GM12875 (cell line): ENCODE results near the gene PRTG.
"Not testable (repeated sequence)": the region's sequence is repeated elsewhere in the genome, so short reads cannot be mapped to it uniquely, and the experiment has no call there.

Experiments used
- H3K4me3 ChIP-seq: one replicate; pipeline ENCODE4 v1.5.1; 2011; ENCODE audit warnings: low read depth, low read length, control low read depth
- CTCF ChIP-seq: IDR thresholded peaks from 2 replicates; pipeline ENCODE4 v1.5.1; 2011; ENCODE audit warnings: low read depth, mild to moderate bottlenecking, control low read depth, inconsistent platforms, low read length, moderate library complexity, borderline replicate concordance; ENCODE audit not compliant: insufficient read depth

The PRTG gene

GRCh38 chr15:55736756-55737155, 6.2 kb downstream of the PRTG start:
- no peak for TF ChIP-seq CTCF
- no peak overlapping the region for H3K4me3 ChIP-seq

GRCh38 chr15:55734641-55735040, 8.3 kb downstream of the PRTG start:
- no peak for TF ChIP-seq CTCF
- no peak overlapping the region for H3K4me3 ChIP-seq

GRCh38 chr15:55733461-55733860, 9.5 kb downstream of the PRTG start:
- H3K4me3 ChIP-seq, result not testable (repeated sequence)

- no peak overlapping the region for H3K4me3 ChIP-seq
- no peak for TF ChIP-seq CTCF
These were observed 21.3 kb downstream of the PRTG start for GRCh38 chr15:55721554-55722185.

GRCh38 chr15:55715355-55716076, 27.4 kb downstream of the PRTG start:
- no peak for TF ChIP-seq CTCF
- H3K4me3 ChIP-seq, result no peak overlapping the region

- no peak overlapping the region for H3K4me3 ChIP-seq
- no peak for TF ChIP-seq CTCF
These were observed 28.9 kb downstream of the PRTG start for GRCh38 chr15:55714064-55714463.

- TF ChIP-seq CTCF, result no peak
- H3K4me3 ChIP-seq, result no peak overlapping the region
These were observed 30.6 kb downstream of the PRTG start for GRCh38 chr15:55712363-55712762.
